H9 (cell line): ENCODE measurements around the gene HNMT. TPM values are rescaled to one million over a fixed set of nuclear protein-coding genes. Genes with fewer than 3 reads are reported as not detected.

Source experiments
- DNase-seq: peaks from one replicate; pipeline ENCODE4 v3.0.0-alpha.2; 2017
- H2AFZ ChIP-seq: one replicate; pipeline ENCODE4 v1.6.1; 2013; ENCODE audit warnings: mild to moderate bottlenecking, low read length, control low read depth, moderate library complexity
- H2AK5ac ChIP-seq: 2 replicates; pipeline ENCODE4 v1.6.1; 2013; ENCODE audit warnings: low read length, control low read depth, mixed read lengths; ENCODE audit not compliant: insufficient read length
- H2BK120ac ChIP-seq: one replicate; pipeline ENCODE4 v1.6.1; 2013; ENCODE audit warnings: low read depth, mild to moderate bottlenecking, low read length, control low read depth, inconsistent platforms; ENCODE audit not compliant: poor library complexity, severe bottlenecking
- H2BK12ac ChIP-seq: 2 replicates; pipeline ENCODE4 v1.6.1; 2013; ENCODE audit warnings: low read length, control low read depth, mixed read lengths, low read depth; ENCODE audit not compliant: insufficient read length
- H2BK15ac ChIP-seq: 2 replicates; pipeline ENCODE4 v1.6.1; 2013; ENCODE audit warnings: low read depth, low read length, control low read depth
- H2BK20ac ChIP-seq: one replicate; pipeline ENCODE4 v1.6.1; 2013; ENCODE audit warnings: low read depth, mild to moderate bottlenecking, low read length, control low read depth, inconsistent platforms; ENCODE audit not compliant: poor library complexity, severe bottlenecking
- H2BK5ac ChIP-seq: 2 replicates; pipeline ENCODE4 v1.6.1; 2013; ENCODE audit warnings: low read length, control low read depth, mixed read lengths; ENCODE audit not compliant: insufficient read length
- H3K14ac ChIP-seq: 2 replicates; pipeline ENCODE4 v1.6.1; 2013; ENCODE audit warnings: low read length, control low read depth; ENCODE audit not compliant: insufficient read depth
- H3K18ac ChIP-seq: 2 replicates; pipeline ENCODE4 v1.6.1; 2013; ENCODE audit warnings: low read depth, mild to moderate bottlenecking, mixed read lengths, low read length, control low read depth; ENCODE audit not compliant: insufficient read length
- H3K23ac ChIP-seq: 2 replicates; pipeline ENCODE4 v1.6.1; 2013; ENCODE audit warnings: low read length, control low read depth, mixed read lengths, low read depth; ENCODE audit not compliant: insufficient read length
- H3K23me2 ChIP-seq: 2 replicates; pipeline ENCODE4 v1.6.1; 2013; ENCODE audit warnings: low read depth, mild to moderate bottlenecking, mixed read lengths, low read length, control low read depth; ENCODE audit not compliant: insufficient read length, poor library complexity, severe bottlenecking
- H3K27ac ChIP-seq: 2 replicates; pipeline ENCODE4 v1.5.1; 2013; ENCODE audit warnings: low read length, control low read depth, mixed read lengths, low read depth; ENCODE audit not compliant: insufficient read length
- H3K27me3 ChIP-seq: 2 replicates; pipeline ENCODE4 v1.6.1; 2013; ENCODE audit warnings: low read length, control low read depth, inconsistent platforms; ENCODE audit not compliant: insufficient read depth
- H3K4ac ChIP-seq: 2 replicates; pipeline ENCODE4 v1.6.1; 2013; ENCODE audit warnings: low read depth, mild to moderate bottlenecking, control low read depth, inconsistent platforms, low read length, moderate library complexity
- H3K4me1 ChIP-seq: 2 replicates; pipeline ENCODE4 v1.6.1; 2013; ENCODE audit warnings: low read length, control low read depth, inconsistent platforms; ENCODE audit not compliant: insufficient read depth
- H3K4me2 ChIP-seq: 2 replicates; pipeline ENCODE4 v1.6.1; 2013; ENCODE audit warnings: low read length, control low read depth, mixed read lengths; ENCODE audit not compliant: insufficient read length, insufficient read depth
- H3K56ac ChIP-seq: 2 replicates; pipeline ENCODE4 v1.6.1; 2013; ENCODE audit warnings: low read depth, mild to moderate bottlenecking, mixed read lengths, low read length, control low read depth; ENCODE audit not compliant: insufficient read length
- H3K79me1 ChIP-seq: 2 replicates; pipeline ENCODE4 v1.6.1; 2013; ENCODE audit warnings: low read depth, mild to moderate bottlenecking, moderate library complexity, low read length, control low read depth, inconsistent platforms; ENCODE audit not compliant: insufficient read depth, poor library complexity, severe bottlenecking
- H3K79me2 ChIP-seq: 2 replicates; pipeline ENCODE4 v1.6.1; 2013; ENCODE audit warnings: low read length, control low read depth, inconsistent platforms; ENCODE audit not compliant: insufficient read depth
- H3K9ac ChIP-seq: 2 replicates; pipeline ENCODE4 v1.6.1; 2013; ENCODE audit warnings: low read length, control low read depth, mixed read lengths; ENCODE audit not compliant: insufficient read length; ENCODE audit errors: extremely low read depth
- H3K9me3 ChIP-seq: one replicate; pipeline ENCODE4 v1.6.1; 2013; ENCODE audit warnings: low read depth, low read length, inconsistent platforms; ENCODE audit not compliant: control insufficient read depth
- H3T11ph ChIP-seq: one replicate; pipeline ENCODE4 v1.6.1; 2013; ENCODE audit warnings: mild to moderate bottlenecking, low read length, control low read depth, inconsistent platforms
- H4K20me1 ChIP-seq: one replicate; pipeline ENCODE4 v1.6.1; 2013; ENCODE audit not compliant: control insufficient read depth, insufficient read length, insufficient read depth
- H4K5ac ChIP-seq: 2 replicates; pipeline ENCODE4 v1.6.1; 2013; ENCODE audit warnings: low read depth, mild to moderate bottlenecking, mixed read lengths, low read length, control low read depth; ENCODE audit not compliant: insufficient read length
- H4K8ac ChIP-seq: replicated peaks from 2 replicates; pipeline ENCODE4 v1.6.1; 2013; ENCODE audit warnings: low read length, control low read depth, mixed read lengths, low read depth; ENCODE audit not compliant: insufficient read length
- H4K91ac ChIP-seq: 2 replicates; pipeline ENCODE4 v1.6.1; 2013; ENCODE audit warnings: low read depth, mild to moderate bottlenecking, moderate library complexity, mixed read lengths, low read length, control low read depth; ENCODE audit not compliant: insufficient read length
- H3K27ac Mint-ChIP-seq, 3 experiments: 2 replicates in 2 of 3; 3 replicates in 1 of 3; pipeline ENCODE4 v1.8.0; 2020 to 2021; ENCODE audit warnings: mixed read lengths in 3 of 3, mild to moderate bottlenecking in 1 of 3, moderate library complexity in 1 of 3
- H3K27me3 Mint-ChIP-seq: 2 replicates; pipeline ENCODE4 v1.8.0; 2021; ENCODE audit warnings: low read depth, mild to moderate bottlenecking, moderate library complexity, mixed read lengths
- H3K36me3 Mint-ChIP-seq, 3 experiments: 2 replicates in 2 of 3; 3 replicates in 1 of 3; pipeline ENCODE4 v1.8.0; 2020 to 2021; ENCODE audit warnings: low read depth in 3 of 3, mixed read lengths in 3 of 3; ENCODE audit not compliant: insufficient read depth in 1 of 3
- H3K4me1 Mint-ChIP-seq, 2 experiments: 2 replicates each; pipeline ENCODE4 v1.8.0; 2020; ENCODE audit warnings: mixed read lengths in 2 of 2
- H3K4me3 Mint-ChIP-seq, 2 experiments: 2 replicates in 1 of 2; 3 replicates in 1 of 2; pipeline ENCODE4 v1.8.0; 2020 to 2021; ENCODE audit warnings: mild to moderate bottlenecking in 2 of 2, mixed read lengths in 2 of 2, moderate library complexity in 1 of 2
- H3K9me3 Mint-ChIP-seq, 2 experiments: 2 replicates in 1 of 2; 3 replicates in 1 of 2; pipeline ENCODE4 v1.8.0; 2020; ENCODE audit warnings: mild to moderate bottlenecking in 2 of 2, mixed read lengths in 2 of 2, moderate library complexity in 1 of 2
- WGBS: extraction: QIAGEN DNeasy Blood & Tissue Kit; methylation state at CpG from one replicate; pipeline ENCODE4 v1.1.7; 2013; ENCODE audit warnings: missing lambda C conversion rate, low lambda C conversion rate, mixed read lengths; ENCODE audit not compliant: insufficient read length; ENCODE audit errors: extremely low coverage; 5-methylcytosine and 5-hydroxymethylcytosine counted together
- total RNA-seq: library from RNA; stranded (reverse); gene quantifications from 2 replicates; pipeline ENCODE4 v1.2.1, GENCODE V29; 2021
- TF ChIP-seq, protein P1 (sequence below): fragments of 200-600 bp; sonication (generic); conservative IDR thresholded peaks from 3 replicates; pipeline ENCODE4 v1.8.0; 2021; ENCODE audit warnings: antibody characterized with exemption, mild to moderate bottlenecking

The HNMT gene
- total RNA-seq, 1 experiment from 2014 or later: 1.3 TPM

DNA sequence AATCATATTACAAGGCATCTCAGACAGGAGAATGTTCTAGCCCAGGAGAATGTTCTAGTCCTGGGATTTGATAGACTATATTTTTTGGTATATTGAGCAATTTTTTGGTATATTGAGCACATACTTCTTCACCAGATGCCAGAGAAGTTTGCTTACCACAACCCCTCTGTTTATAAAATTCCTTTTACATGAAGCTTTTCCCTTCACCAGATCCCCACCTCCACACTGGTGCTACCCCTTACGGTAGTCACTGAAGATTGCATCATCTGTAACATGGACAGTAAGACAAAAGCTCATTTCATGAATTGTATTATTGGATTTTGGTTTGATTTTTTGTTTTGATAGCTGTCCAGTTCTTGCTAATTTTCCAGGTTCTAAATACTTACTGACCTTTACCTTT is 7.2 kb upstream of the HNMT start:
- no peaks in the 10 kb centered on the region for H3K36me3 Mint-ChIP-seq
- Histone ChIP-seq H4K20me1 (no peaks in the 10 kb centered on the region), H3T11ph (no peak overlapping the region), H4K91ac (no peak overlapping the region), H2BK12ac (no peak overlapping the region), H2BK20ac (no peak overlapping the region), H2AK5ac (no peak overlapping the region), H4K8ac (no peak overlapping the region), H3K79me1 (no peaks in the 10 kb centered on the region), H3K27ac (no peak overlapping the region), H3K23me2 (no peaks in the 10 kb centered on the region), H3K18ac (no peak overlapping the region), H3K4ac (no peak overlapping the region), H3K14ac (no peak overlapping the region), H2BK15ac (no peak overlapping the region), H3K56ac (no peak overlapping the region), H3K9me3 (no peaks in the 10 kb centered on the region), H2AFZ (no peak overlapping the region), H3K23ac (no peak overlapping the region), H3K9ac (no peak overlapping the region), H3K27me3 (no peaks in the 10 kb centered on the region), H3K4me1 (no peaks in the 10 kb centered on the region), H3K79me2 (no peaks in the 10 kb centered on the region), H4K5ac (no peak overlapping the region), H2BK5ac (no peak overlapping the region), H2BK120ac (no peak overlapping the region), H3K4me2 (no peak overlapping the region)
- H3K4me3 Mint-ChIP-seq: no peak overlapping the region
- no peak for DNase-seq
- TF ChIP-seq, protein P1, sequence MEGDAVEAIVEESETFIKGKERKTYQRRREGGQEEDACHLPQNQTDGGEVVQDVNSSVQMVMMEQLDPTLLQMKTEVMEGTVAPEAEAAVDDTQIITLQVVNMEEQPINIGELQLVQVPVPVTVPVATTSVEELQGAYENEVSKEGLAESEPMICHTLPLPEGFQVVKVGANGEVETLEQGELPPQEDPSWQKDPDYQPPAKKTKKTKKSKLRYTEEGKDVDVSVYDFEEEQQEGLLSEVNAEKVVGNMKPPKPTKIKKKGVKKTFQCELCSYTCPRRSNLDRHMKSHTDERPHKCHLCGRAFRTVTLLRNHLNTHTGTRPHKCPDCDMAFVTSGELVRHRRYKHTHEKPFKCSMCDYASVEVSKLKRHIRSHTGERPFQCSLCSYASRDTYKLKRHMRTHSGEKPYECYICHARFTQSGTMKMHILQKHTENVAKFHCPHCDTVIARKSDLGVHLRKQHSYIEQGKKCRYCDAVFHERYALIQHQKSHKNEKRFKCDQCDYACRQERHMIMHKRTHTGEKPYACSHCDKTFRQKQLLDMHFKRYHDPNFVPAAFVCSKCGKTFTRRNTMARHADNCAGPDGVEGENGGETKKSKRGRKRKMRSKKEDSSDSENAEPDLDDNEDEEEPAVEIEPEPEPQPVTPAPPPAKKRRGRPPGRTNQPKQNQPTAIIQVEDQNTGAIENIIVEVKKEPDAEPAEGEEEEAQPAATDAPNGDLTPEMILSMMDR: no peak
- no peaks in the 10 kb centered on the region for H3K27me3 Mint-ChIP-seq
- H3K27ac Mint-ChIP-seq: no peak overlapping the region
- no peaks in the 10 kb centered on the region; a peak in 1 of 5 replicates for H3K9me3 Mint-ChIP-seq
- peaks cover 16 to 19% of the 10 kb centered on the region in 2 experiments for H3K4me1 Mint-ChIP-seq
- WGBS: no CpG with 5 or more reads among the region's 1 CpG
